Gastrocnemius medialis (tissue), 4 donors: ENCODE measurements around the gene AHDC1. TPM values are rescaled to one million over a fixed set of nuclear protein-coding genes. Genes with fewer than 3 reads are reported as not detected.

Experiments
- ATAC-seq, 2 donors: fragments of 150-250 bp; one replicate each; pipeline ENCODE4 v1.9.1; 2016
- DNase-seq, 2 donors: peaks; one replicate each; pipeline ENCODE4 v3.0.0-alpha.2; 2019
- H3K27ac ChIP-seq, 4 donors: fragments of 200-600 bp; sonication (generic); 1 replicate in 1 of 4; 2 replicates in 3 of 4; pipeline ENCODE4 v1.5.1; 2016 to 2018; ENCODE audit warnings: mild to moderate bottlenecking in 2 of 4, moderate library complexity in 1 of 4
- H3K27me3 ChIP-seq, 3 donors: fragments of 200-600 bp; sonication (generic) in 2 of 3; 1 replicate in 1 of 3; 2 replicates in 2 of 3; pipeline versions ENCODE4 v1.5.1 to v1.6.0; 2016 to 2019; ENCODE audit warnings: mild to moderate bottlenecking in 1 of 3, moderate library complexity in 1 of 3
- H3K36me3 ChIP-seq, 2 donors: fragments of 200-600 bp; sonication (generic) in 1 of 2; one replicate each; pipeline ENCODE4 v1.5.1; 2017 to 2018
- H3K4me1 ChIP-seq, 2 donors: fragments of 200-600 bp; sonication (generic) in 1 of 2; one replicate each; pipeline ENCODE4 v1.5.1; 2016 to 2017; ENCODE audit warnings: mild to moderate bottlenecking in 2 of 2
- H3K4me3 ChIP-seq, 4 donors: fragments of 200-600 bp; sonication (generic) in 3 of 4; 1 replicate in 1 of 4; 2 replicates in 3 of 4; pipeline ENCODE4 v1.5.1; 2016 to 2019; ENCODE audit warnings: mild to moderate bottlenecking in 2 of 4
- H3K9me3 ChIP-seq, 3 donors: fragments of 200-600 bp; sonication (generic) in 2 of 3; 1 replicate in 1 of 3; 2 replicates in 2 of 3; pipeline ENCODE4 v1.5.1; 2016 to 2019
- POLR2A ChIP-seq, 2 donors: fragments of 450-650 bp; IDR thresholded peaks; one replicate each; pipeline ENCODE4 v1.6.1; 2017; ENCODE audit warnings: antibody characterized with exemption in 2 of 2, mild to moderate bottlenecking in 2 of 2, moderate library complexity in 2 of 2
- in situ Hi-C, 4 donors: fragments of 200-750 bp; cut with MboI; loops; one replicate each; pipeline versions ENCODE4 v1.15.0 to v1.8.0; 2017; ENCODE audit warnings: low sequenced_read_pairs in 4 of 4
- intact Hi-C: fragments of 100-400 bp; cut with DNase I; formaldehyde crosslinking; loops from one replicate; pipeline ENCODE4 v1.15.1; 2023; ENCODE audit warnings: low total_unique reads
- total RNA-seq, 4 donors: library from RNA; depleted of rRNA; stranded (reverse); fragments of >200 nt; gene quantifications; one replicate each; pipeline versions ENCODE4 v1.1.0 to v1.2.3, GENCODE V29; 2016
- TF ChIP-seq, protein P1 (sequence below), 5 experiments: fragments of 450-650 bp in 3 of 5; fragments of 200-600 bp in 2 of 5; sonication (generic) in 2 of 5; IDR thresholded peaks in 4 of 5; conservative IDR thresholded peaks in 1 of 5; 1 replicate in 4 of 5; 2 replicates in 1 of 5; pipeline ENCODE4 v1.5.1; 2016 to 2019; ENCODE audit warnings: antibody characterized with exemption in 5 of 5, mild to moderate bottlenecking in 3 of 5, moderate library complexity in 3 of 5

Gene AHDC1
- total RNA-seq, 4 donors from 2014 or later: 22.2 to 57.9 (median 35.2) TPM

DNA sequence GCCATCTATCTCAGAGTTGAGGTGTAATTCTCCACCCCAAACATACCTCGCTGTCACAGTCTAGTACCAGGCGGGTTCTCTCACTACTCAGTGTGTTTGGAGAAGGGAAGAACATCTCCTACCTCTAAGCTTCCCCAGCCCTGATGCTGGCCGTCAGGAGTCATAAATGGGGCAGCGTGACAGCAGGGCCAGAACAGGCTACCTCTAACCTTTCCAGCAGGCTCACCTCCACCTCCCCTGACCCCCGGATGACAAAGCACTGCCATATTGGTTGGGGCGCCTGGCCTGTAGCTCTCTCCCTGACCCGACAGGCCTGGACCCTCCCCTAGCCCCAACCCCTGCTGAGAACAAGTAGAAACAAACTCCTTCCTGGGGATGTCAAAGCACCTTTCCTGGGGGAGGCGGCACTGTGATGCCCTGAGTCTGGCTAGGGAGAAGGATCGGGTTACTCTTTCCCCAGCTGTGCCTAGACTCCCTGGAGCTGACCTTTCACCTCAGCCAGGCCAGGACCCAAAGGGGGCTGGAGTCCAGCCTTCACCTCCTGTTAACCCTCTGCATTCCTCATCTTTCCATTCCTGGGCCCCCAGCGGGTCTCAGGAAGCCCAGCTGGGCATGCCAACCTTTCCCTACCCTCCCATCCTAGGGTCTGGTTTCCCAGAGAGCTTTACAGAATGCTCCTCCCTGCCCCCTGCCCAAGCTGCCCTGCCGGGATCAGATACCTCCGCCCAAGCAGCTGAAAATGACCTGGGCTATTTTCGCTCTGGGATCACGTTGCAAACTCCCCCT lies 34.2 kb downstream of the AHDC1 start:
- Histone ChIP-seq H3K36me3 (no peaks in the 10 kb centered on the region), H3K27ac (peak overlapping the region; percentile 95 to 100 (median 98)), H3K4me1 (peaks cover 95 to 96% of the 10 kb centered on the region in 2 donors), H3K4me3 (peak overlapping the region in 2 of 4 donors; percentile 5 to 52), H3K27me3 (no peaks in the 10 kb centered on the region), H3K9me3 (no peaks in the 10 kb centered on the region)
- in situ Hi-C loops (no loop called here), intact Hi-C loops (loop anchor here (2.0 to 10.0 kb wide), 3 partner anchors 33 to 1335 kb away; partner anchors contain the start of gene CEP85)
- ATAC-seq (peak; percentile 12 to 16), DNase-seq (peak in 1 of 2 donors; percentile 73)
- no peak for TF ChIP-seq POLR2A (IDR thresholded peaks at IDR 0.05)
- TF ChIP-seq, protein P1, sequence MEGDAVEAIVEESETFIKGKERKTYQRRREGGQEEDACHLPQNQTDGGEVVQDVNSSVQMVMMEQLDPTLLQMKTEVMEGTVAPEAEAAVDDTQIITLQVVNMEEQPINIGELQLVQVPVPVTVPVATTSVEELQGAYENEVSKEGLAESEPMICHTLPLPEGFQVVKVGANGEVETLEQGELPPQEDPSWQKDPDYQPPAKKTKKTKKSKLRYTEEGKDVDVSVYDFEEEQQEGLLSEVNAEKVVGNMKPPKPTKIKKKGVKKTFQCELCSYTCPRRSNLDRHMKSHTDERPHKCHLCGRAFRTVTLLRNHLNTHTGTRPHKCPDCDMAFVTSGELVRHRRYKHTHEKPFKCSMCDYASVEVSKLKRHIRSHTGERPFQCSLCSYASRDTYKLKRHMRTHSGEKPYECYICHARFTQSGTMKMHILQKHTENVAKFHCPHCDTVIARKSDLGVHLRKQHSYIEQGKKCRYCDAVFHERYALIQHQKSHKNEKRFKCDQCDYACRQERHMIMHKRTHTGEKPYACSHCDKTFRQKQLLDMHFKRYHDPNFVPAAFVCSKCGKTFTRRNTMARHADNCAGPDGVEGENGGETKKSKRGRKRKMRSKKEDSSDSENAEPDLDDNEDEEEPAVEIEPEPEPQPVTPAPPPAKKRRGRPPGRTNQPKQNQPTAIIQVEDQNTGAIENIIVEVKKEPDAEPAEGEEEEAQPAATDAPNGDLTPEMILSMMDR (IDR thresholded peaks at IDR 0.05 in 4 of 5, conservative IDR thresholded peaks at IDR 0.05 in 1 of 5): no peak

- TF ChIP-seq POLR2A (IDR thresholded peaks at IDR 0.05): no peak
- TF ChIP-seq, protein P1 (IDR thresholded peaks at IDR 0.05 in 4 of 5, conservative IDR thresholded peaks at IDR 0.05 in 1 of 5): no peak
- Histone ChIP-seq H3K4me1 (peaks cover 95 to 96% of the 10 kb centered on the region in 2 donors), H3K9me3 (no peaks in the 10 kb centered on the region), H3K36me3 (no peaks in the 10 kb centered on the region), H3K27me3 (no peaks in the 10 kb centered on the region), H3K27ac (peak overlapping the region; percentile 95 to 100 (median 98)), H3K4me3 (peak overlapping the region in 3 of 4 donors; percentile 30 to 52 (median 44))
- in situ Hi-C loops: no loop called here
- intact Hi-C loops: loop anchor here (2.0 kb wide), 2 partner anchors 34 to 42 kb away; no protein-coding TSS in a partner anchor
- DNase-seq: peak in 1 of 2 donors; percentile 55
- ATAC-seq: no peak
Measured at GRCh38 chr1:27569088-27569460, 34.9 kb downstream of the AHDC1 start.

DNA sequence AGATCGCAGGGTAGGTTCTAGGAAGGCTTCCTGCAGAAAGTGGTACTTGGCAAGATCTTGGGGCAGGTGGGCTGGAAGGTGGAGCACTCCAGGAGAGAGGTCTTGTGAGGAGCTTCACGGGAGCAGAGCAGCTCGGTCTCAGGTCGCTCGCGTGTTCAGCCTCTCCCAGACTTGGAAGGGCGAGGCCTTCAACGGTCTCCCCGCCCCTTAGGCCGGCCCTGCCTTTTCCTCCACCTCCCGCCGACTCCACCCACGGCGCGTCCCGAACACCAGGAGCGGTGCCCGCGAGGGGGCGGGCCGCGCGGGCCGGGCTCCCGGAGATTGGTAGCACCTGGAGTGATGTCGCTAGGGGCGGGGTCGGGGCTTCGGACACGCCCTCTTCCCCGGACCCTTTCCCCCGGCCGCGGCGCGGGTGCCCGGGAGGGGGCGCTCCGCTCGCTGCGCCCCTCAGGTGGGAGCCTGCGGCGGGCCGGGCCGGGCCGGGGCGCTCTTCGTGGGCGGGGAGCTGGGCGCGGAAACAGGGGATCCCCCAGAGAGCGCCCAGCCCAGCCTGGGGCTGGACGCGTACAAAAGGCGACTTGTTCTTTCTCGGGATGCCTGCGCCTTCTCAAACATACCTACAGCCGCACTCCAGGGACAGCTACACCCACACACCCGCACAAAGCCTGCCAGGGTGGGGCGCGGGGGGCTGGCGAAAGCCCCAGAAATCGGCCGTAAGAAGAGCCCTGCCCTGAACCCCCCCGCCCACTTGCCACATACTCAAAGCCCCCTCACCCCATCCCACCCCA lies 35.5 kb downstream of the AHDC1 start:
- DNase-seq (peak; percentile 95 to 98), ATAC-seq (peak; percentile 30 to 42)
- peak overlapping the region; percentile 30 to 52 (median 38) for H3K4me3 ChIP-seq
- H3K4me1 ChIP-seq: peaks cover 95 to 96% of the 10 kb centered on the region in 2 donors
- no peaks in the 10 kb centered on the region for H3K36me3 ChIP-seq
- in situ Hi-C loops (no loop called here), intact Hi-C loops (loop anchor here (1.0 to 2.0 kb wide), 3 partner anchors 34 to 78 kb away; partner anchors contain the start of gene WASF2)
- H3K27me3 ChIP-seq: no peaks in the 10 kb centered on the region
- TF ChIP-seq, protein P1 (IDR thresholded peaks at IDR 0.05 in 4 of 5, conservative IDR thresholded peaks at IDR 0.05 in 1 of 5): peak; percentile 68 to 92 (median 89)
- TF ChIP-seq POLR2A (IDR thresholded peaks at IDR 0.05): peak; percentile 77 to 82
- no peaks in the 10 kb centered on the region for H3K9me3 ChIP-seq
- peak overlapping the region; percentile 95 to 100 (median 98) for H3K27ac ChIP-seq

DNA sequence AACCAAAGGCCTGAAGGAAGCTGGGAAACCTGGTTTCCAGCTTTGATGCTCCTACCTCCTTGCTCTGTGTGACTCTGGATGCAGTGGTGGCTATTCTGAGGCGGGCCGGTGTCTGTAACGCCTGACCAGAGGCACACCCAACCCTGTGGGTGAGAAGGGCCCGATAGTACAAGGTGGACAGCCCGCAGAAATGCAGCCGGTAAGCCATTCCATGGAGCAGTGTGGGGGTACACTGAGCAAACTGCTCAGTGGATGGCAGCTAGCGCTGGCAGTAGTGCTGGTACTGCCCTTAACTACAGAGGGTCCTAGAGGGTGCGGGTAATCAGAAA lies 36.0 kb downstream of the AHDC1 start:
- in situ Hi-C loops: no loop called here
- intact Hi-C loops: loop anchor here (1.0 to 2.0 kb wide), 3 partner anchors 35 to 78 kb away; partner anchors contain the start of gene WASF2
- Histone ChIP-seq H3K4me1 (peaks cover 95 to 96% of the 10 kb centered on the region in 2 donors), H3K27me3 (no peaks in the 10 kb centered on the region), H3K36me3 (no peaks in the 10 kb centered on the region), H3K4me3 (peak overlapping the region in 3 of 4 donors; percentile 30 to 35 (median 32)), H3K27ac (peak overlapping the region; percentile 95 to 100 (median 98)), H3K9me3 (no peaks in the 10 kb centered on the region)
- ATAC-seq (no peak), DNase-seq (no peak)
- TF ChIP-seq POLR2A (IDR thresholded peaks at IDR 0.05): no peak
- TF ChIP-seq, protein P1 (IDR thresholded peaks at IDR 0.05 in 4 of 5, conservative IDR thresholded peaks at IDR 0.05 in 1 of 5): no peak
